Upper lobe of right lung (tissue), 1 donor: ENCODE results near the gene TEAD4. TPM values are rescaled to one million over a fixed set of nuclear protein-coding genes. Genes with fewer than 3 reads are reported as not detected.

Experiments
- ATAC-seq: fragments of 200-7000 bp; cut with Tn5 transposase; one replicate; pipeline ENCODE4 v1.9.1; 2020; ENCODE audit warnings: mild to moderate bottlenecking, moderate library complexity
- DNase-seq: peaks from one replicate; pipeline ENCODE4 v3.0.0-alpha.2; 2020
- H3K27ac ChIP-seq: fragments of 200-600 bp; one replicate; pipeline ENCODE4 v1.8.0; 2022
- H3K27me3 ChIP-seq: fragments of 200-600 bp; one replicate; pipeline ENCODE4 v1.8.0; 2022; ENCODE audit warnings: mild to moderate bottlenecking
- H3K36me3 ChIP-seq: fragments of 200-600 bp; one replicate; pipeline ENCODE4 v1.8.0; 2022
- H3K4me1 ChIP-seq: fragments of 200-600 bp; one replicate; pipeline ENCODE4 v1.8.0; 2022
- H3K4me3 ChIP-seq: fragments of 200-600 bp; one replicate; pipeline ENCODE4 v1.8.0; 2022; ENCODE audit warnings: mild to moderate bottlenecking
- H3K9me3 ChIP-seq: fragments of 200-600 bp; one replicate; pipeline ENCODE4 v1.8.0; 2022
- intact Hi-C: fragments of 100-400 bp; cut with DNase I; formaldehyde crosslinking; loops from one replicate; pipeline ENCODE4 v1.11.0; 2022
- total RNA-seq: library from RNA; stranded (reverse); fragmentation: NEBNext Ultra II Directional; extraction: Animal tissue kit (Norgen Biotek cat#: 25700); gene quantifications from one replicate; pipeline ENCODE4 v1.2.1, GENCODE V29; 2021
- TF ChIP-seq, protein P1 (sequence below): fragments of 200-600 bp; IDR thresholded peaks from one replicate; pipeline ENCODE4 v1.8.0; 2022; ENCODE audit warnings: antibody characterized with exemption
- donor health status: DM: no; HTN: yes; CAD: no; lungs with severe emphysema.

The TEAD4 gene
- total RNA-seq, 1 donor from 2014 or later: 42.5 TPM

DNA sequence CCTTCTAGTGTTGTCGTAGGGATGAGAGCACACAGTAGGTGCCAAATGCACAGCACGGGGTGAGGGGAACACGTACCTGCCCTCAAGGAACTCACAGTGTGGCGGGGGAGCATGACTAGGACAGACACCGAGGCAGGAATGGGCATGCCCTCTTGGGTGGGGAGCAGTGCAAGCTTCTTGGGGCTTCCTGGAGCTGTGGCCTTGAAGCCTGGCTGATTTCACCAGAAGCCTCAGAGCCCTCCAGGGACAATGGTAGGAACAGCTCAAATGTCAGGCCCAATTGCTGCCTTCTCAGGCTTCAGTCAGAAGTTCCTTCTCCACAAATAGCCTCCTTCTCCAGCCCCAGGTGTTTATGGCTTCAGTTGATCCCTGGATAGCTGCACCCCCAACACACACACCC lies 43.4 kb downstream of the TEAD4 start:
- no peak overlapping the region for H3K4me3 ChIP-seq
- no peak for ATAC-seq
- no peak for DNase-seq
- H3K4me1 ChIP-seq: no peaks in the 10 kb centered on the region
- H3K27me3 ChIP-seq: no peaks in the 10 kb centered on the region
- no peaks in the 10 kb centered on the region for H3K9me3 ChIP-seq
- no peaks in the 10 kb centered on the region for H3K36me3 ChIP-seq
- H3K27ac ChIP-seq: no peak overlapping the region
- intact Hi-C loops: no loop called here
- TF ChIP-seq, protein P1, sequence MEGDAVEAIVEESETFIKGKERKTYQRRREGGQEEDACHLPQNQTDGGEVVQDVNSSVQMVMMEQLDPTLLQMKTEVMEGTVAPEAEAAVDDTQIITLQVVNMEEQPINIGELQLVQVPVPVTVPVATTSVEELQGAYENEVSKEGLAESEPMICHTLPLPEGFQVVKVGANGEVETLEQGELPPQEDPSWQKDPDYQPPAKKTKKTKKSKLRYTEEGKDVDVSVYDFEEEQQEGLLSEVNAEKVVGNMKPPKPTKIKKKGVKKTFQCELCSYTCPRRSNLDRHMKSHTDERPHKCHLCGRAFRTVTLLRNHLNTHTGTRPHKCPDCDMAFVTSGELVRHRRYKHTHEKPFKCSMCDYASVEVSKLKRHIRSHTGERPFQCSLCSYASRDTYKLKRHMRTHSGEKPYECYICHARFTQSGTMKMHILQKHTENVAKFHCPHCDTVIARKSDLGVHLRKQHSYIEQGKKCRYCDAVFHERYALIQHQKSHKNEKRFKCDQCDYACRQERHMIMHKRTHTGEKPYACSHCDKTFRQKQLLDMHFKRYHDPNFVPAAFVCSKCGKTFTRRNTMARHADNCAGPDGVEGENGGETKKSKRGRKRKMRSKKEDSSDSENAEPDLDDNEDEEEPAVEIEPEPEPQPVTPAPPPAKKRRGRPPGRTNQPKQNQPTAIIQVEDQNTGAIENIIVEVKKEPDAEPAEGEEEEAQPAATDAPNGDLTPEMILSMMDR: no peak

DNA sequence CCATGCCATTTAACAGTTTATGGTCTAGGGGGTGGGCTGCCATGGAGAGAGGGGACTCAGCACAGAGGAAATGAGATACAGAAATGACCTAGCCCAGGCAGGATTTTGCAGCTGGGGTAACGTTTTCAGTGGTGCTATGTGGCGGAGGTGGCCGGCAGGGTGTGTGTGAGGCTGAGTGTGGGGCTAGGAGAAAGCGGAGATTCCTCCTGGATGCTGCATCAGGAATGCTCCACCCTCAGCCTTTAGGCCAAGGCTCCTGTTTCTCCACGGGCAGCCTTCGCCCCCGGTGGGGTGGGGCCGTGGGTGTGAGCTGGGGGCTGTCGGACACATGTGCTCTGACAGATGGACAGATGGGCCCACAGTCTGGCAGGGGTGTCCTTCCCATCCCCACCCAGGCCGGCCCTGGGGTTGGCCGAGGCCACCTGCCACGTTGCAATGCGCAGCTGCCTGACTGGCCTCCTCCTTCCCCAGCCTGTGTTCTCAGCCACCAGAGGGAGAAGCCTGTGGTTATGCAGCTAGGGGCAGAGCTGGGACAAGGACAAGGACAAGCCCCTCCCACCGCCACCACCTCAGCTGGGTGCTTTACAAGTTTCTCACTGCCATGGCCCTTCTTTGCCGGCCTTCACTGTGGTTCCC lies 44.3 kb downstream of the TEAD4 start:
- TF ChIP-seq, protein P1: no peak
- Histone ChIP-seq H3K27ac (no peak overlapping the region), H3K4me3 (no peak overlapping the region), H3K27me3 (no peaks in the 10 kb centered on the region), H3K9me3 (no peaks in the 10 kb centered on the region), H3K4me1 (no peaks in the 10 kb centered on the region), H3K36me3 (no peaks in the 10 kb centered on the region)
- intact Hi-C loops: no loop called here
- DNase-seq (no peak), ATAC-seq (peak; percentile 11)

GRCh38 chr12:3004655-3005565 lies 45.7 kb downstream of the TEAD4 start:
- DNase-seq (no peak), ATAC-seq (peak; percentile 11)
- H3K9me3 ChIP-seq: no peaks in the 10 kb centered on the region
- no peaks in the 10 kb centered on the region for H3K4me1 ChIP-seq
- TF ChIP-seq, protein P1: peak; percentile 27
- intact Hi-C loops: no loop called here
- H3K27me3 ChIP-seq: no peaks in the 10 kb centered on the region
- H3K27ac ChIP-seq: no peak overlapping the region
- no peaks in the 10 kb centered on the region for H3K36me3 ChIP-seq
- no peak overlapping the region for H3K4me3 ChIP-seq

- intact Hi-C loops: no loop called here
- Histone ChIP-seq H3K4me3 (no peak overlapping the region), H3K9me3 (no peaks in the 10 kb centered on the region), H3K36me3 (no peaks in the 10 kb centered on the region), H3K27me3 (no peaks in the 10 kb centered on the region), H3K27ac (no peak overlapping the region), H3K4me1 (no peaks in the 10 kb centered on the region)
- no peak for ATAC-seq
- TF ChIP-seq, protein P1: no peak
- DNase-seq: no peak
These were observed 46.5 kb downstream of the TEAD4 start for GRCh38 chr12:3005736-3006135.

DNA sequence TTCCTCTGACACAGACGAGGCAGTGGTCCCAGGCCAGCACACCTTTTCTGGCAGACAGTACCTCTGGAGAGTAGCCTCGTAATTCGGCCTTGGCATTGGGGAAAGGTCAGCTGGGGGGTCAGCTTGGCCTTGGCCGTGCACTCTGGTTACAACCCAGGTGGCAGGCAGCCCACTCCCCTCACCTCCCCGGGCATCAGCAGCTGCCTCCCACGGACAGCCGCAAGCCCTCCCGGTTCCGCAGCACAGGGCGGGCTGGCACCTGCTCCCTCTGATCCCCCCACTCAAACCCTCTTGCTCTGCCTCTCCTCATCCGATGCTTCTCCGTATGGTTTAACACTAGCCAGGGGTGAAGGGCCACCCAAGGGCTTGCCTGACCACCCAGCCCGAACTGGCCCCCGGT lies 50.6 kb downstream of the TEAD4 start:
- TF ChIP-seq, protein P1: no peak
- no peak overlapping the region for H3K4me3 ChIP-seq
- intact Hi-C loops: no loop called here
- DNase-seq: no peak
- no peak for ATAC-seq
- H3K27ac ChIP-seq: no peak overlapping the region
- H3K27me3 ChIP-seq: no peaks in the 10 kb centered on the region
- no peaks in the 10 kb centered on the region for H3K9me3 ChIP-seq
- peaks cover 15% of the 10 kb centered on the region for H3K4me1 ChIP-seq
- H3K36me3 ChIP-seq: no peaks in the 10 kb centered on the region
